Calu3 (cell line): ENCODE data around the gene TSPAN11. TPM values are rescaled to one million over a fixed set of nuclear protein-coding genes. Genes with fewer than 3 reads are reported as not detected.

ENCODE experiments used
- BruUV-seq: library from RNA; stranded (reverse); fragments of 400-500 nt; replicated peaks from 2 replicates; lab custom pipeline; 2021; lab: Mats Ljungman, UMichigan
- CTCF ChIA-PET: fragments of 300-600 bp; sonication (Branson Sonifier 250); formaldehyde crosslinking; loops from one replicate; lab custom pipeline; 2022; ENCODE audit warnings: antibody characterized with exemption; lab: Charles Lee
- DNase-seq: peaks from one replicate; pipeline ENCODE4 v3.0.0; 2022
- H3K27ac Mint-ChIP-seq: one replicate; pipeline ENCODE4 v1.8.0; 2022; ENCODE audit warnings: mixed read lengths; ENCODE audit not compliant: unreplicated experiment
- H3K27me3 Mint-ChIP-seq: one replicate; pipeline ENCODE4 v1.8.0; 2022; ENCODE audit warnings: mixed read lengths; ENCODE audit not compliant: unreplicated experiment
- H3K36me3 Mint-ChIP-seq: one replicate; pipeline ENCODE4 v1.8.0; 2022; ENCODE audit warnings: mild to moderate bottlenecking, moderate library complexity, mixed read lengths; ENCODE audit not compliant: insufficient read depth, unreplicated experiment
- H3K4me1 Mint-ChIP-seq: one replicate; pipeline ENCODE4 v1.8.0; 2022; ENCODE audit warnings: mild to moderate bottlenecking, low read depth, mixed read lengths; ENCODE audit not compliant: unreplicated experiment
- H3K4me3 Mint-ChIP-seq: one replicate; pipeline ENCODE4 v1.8.0; 2022; ENCODE audit warnings: mild to moderate bottlenecking, low read depth, moderate library complexity, mixed read lengths; ENCODE audit not compliant: unreplicated experiment
- H3K9me3 Mint-ChIP-seq: one replicate; pipeline ENCODE4 v1.8.0; 2022; ENCODE audit warnings: low read depth, mixed read lengths; ENCODE audit not compliant: unreplicated experiment
- intact Hi-C: fragments of 100-400 bp; cut with micrococcal nuclease; formaldehyde crosslinking; loops from one replicate; pipeline ENCODE4 v1.10.0; 2022; ENCODE audit not compliant: unreplicated experiment
- total RNA-seq: library from RNA; stranded (reverse); gene quantifications from 2 replicates; pipeline ENCODE4 v1.2.3, GENCODE V29; 2022
- TF ChIP-seq, protein P1 (sequence below): fragments of 200-600 bp; IDR thresholded peaks from one replicate; pipeline ENCODE4 v1.8.0; 2022; ENCODE audit warnings: antibody characterized with exemption; ENCODE audit not compliant: unreplicated experiment

Gene TSPAN11
- total RNA-seq, 1 experiment from 2014 or later, result not detected

DNA sequence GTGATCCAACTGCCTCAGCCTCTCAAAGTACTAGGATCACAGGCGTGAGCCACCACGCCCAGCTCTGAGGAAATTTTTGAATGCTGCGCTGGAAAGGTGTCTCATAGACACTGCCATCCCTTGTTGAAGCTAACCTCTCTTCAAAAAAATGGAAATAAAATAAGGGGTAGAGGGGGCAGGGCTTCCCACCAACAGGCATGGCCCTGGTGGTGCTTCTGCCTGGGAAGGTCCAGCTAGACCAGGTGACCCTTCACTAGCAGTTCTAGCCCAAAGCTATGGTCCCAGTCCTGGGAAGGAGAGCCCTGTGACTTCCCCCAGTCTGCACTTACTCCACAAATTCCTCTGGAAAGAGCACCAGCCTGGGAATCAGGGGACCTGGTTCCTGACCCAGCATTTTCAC is 45.7 kb upstream of the TSPAN11 start:
- BruUV-seq, result no TSS peak
- no peak for DNase-seq
- Mint-ChIP-seq H3K4me1 (peaks cover 9% of the 10 kb centered on the region), H3K36me3 (no peaks in the 10 kb centered on the region), H3K4me3 (no peak overlapping the region), H3K27ac (no peak overlapping the region), H3K9me3 (no peaks in the 10 kb centered on the region), H3K27me3 (peaks cover 52% of the 10 kb centered on the region)
- CTCF ChIA-PET, result no interaction called here
- TF ChIP-seq, protein P1, sequence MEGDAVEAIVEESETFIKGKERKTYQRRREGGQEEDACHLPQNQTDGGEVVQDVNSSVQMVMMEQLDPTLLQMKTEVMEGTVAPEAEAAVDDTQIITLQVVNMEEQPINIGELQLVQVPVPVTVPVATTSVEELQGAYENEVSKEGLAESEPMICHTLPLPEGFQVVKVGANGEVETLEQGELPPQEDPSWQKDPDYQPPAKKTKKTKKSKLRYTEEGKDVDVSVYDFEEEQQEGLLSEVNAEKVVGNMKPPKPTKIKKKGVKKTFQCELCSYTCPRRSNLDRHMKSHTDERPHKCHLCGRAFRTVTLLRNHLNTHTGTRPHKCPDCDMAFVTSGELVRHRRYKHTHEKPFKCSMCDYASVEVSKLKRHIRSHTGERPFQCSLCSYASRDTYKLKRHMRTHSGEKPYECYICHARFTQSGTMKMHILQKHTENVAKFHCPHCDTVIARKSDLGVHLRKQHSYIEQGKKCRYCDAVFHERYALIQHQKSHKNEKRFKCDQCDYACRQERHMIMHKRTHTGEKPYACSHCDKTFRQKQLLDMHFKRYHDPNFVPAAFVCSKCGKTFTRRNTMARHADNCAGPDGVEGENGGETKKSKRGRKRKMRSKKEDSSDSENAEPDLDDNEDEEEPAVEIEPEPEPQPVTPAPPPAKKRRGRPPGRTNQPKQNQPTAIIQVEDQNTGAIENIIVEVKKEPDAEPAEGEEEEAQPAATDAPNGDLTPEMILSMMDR, result no peak
- intact Hi-C loops, result no loop called here

DNA sequence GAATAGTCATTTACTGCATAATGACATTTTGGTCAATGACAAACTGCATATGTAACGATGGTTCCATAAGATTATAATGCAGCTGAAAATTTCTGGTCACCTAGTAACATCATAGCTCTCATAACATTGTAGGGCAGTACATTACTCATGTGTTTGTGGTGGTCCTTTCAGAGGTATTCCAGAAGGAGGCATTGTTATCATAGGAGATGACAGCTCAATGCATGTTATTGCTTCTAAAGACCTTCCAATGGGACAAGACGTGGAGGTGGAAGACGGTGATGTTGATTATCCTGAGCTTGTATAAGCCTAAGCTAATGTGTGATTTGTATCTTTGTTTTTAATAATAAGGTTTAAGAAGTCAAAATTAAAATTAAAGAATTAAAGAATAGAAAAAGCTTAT is 43.8 kb upstream of the TSPAN11 start:
- intact Hi-C loops, result no loop called here
- Mint-ChIP-seq H3K36me3 (no peaks in the 10 kb centered on the region), H3K9me3 (peaks cover 3% of the 10 kb centered on the region), H3K27ac (no peak overlapping the region), H3K4me1 (peaks cover 9% of the 10 kb centered on the region), H3K27me3 (peaks cover 50% of the 10 kb centered on the region), H3K4me3 (no peak overlapping the region)
- CTCF ChIA-PET, result interaction anchor here (0.7 kb wide), 1 partner anchor 15 kb away, joined by 3 read pairs; no protein-coding TSS in a partner anchor
- DNase-seq, result no peak
- no TSS peak for BruUV-seq
- TF ChIP-seq, protein P1, result no peak

DNA sequence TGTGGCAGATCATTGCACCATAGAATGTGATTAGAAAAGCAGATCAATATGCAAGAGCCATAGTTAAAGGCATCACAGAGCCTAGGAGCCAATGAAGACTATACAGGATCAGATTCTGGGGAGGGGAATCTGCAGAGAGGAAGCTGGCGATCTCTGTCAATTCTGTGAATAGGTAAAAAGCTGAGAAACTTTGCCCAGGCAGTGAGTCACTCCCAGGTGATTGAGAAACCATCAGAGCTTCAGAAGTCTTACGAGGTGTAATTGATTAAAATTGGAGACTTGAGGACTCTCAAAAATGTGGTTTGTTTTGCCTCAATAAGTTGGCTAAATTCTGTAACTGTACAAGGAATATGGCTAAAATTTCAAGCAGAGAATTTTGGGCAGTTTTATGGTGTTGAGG is 41.7 kb upstream of the TSPAN11 start:
- BruUV-seq, result no TSS peak
- H3K36me3 Mint-ChIP-seq, result no peaks in the 10 kb centered on the region
- peaks cover 9% of the 10 kb centered on the region for H3K4me1 Mint-ChIP-seq
- no peak overlapping the region for H3K4me3 Mint-ChIP-seq
- TF ChIP-seq, protein P1, result no peak
- peaks cover 3% of the 10 kb centered on the region for H3K9me3 Mint-ChIP-seq
- H3K27ac Mint-ChIP-seq, result no peak overlapping the region
- CTCF ChIA-PET, result interaction anchor here (0.5 to 1.0 kb wide), 3 partner anchors 34 to 141 kb away, joined by 3 to 5 read pairs (median 3); no protein-coding TSS in a partner anchor
- intact Hi-C loops, result no loop called here
- H3K27me3 Mint-ChIP-seq, result peaks cover 31% of the 10 kb centered on the region
- DNase-seq, result peak; percentile 23

DNA sequence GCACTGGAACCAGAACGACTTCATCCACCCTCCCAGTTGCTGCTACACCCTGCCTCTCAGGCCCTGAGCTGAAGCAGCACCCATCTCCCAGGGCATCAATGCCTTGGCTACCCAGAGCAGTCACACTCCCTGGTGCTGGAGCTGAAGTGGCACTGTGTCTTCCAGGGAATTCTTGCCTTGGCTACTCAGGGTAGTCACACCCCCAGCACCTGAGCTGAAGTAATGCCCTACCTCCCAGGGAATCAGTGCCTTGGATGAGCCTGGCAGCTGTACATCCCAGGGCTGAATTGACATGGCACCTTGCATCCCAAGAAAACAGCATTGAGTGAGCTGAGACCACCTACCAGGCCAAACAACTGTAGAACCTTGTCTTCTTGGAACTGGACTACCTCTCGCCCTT is 41.2 kb upstream of the TSPAN11 start:
- TF ChIP-seq, protein P1, result no peak
- Mint-ChIP-seq H3K27me3 (peaks cover 31% of the 10 kb centered on the region), H3K27ac (no peak overlapping the region), H3K4me3 (no peak overlapping the region), H3K36me3 (no peaks in the 10 kb centered on the region), H3K4me1 (peaks cover 9% of the 10 kb centered on the region), H3K9me3 (peaks cover 3% of the 10 kb centered on the region)
- no TSS peak for BruUV-seq
- intact Hi-C loops, result no loop called here
- no peak for DNase-seq
- CTCF ChIA-PET, result interaction anchor here (0.9 to 1.0 kb wide), 2 partner anchors 34 to 140 kb away, joined by 3 to 5 read pairs; no protein-coding TSS in a partner anchor
